Thymus (tissue), 11 donors: ENCODE results near the gene SORBS1. TPM values are rescaled to one million over a fixed set of nuclear protein-coding genes. Genes with fewer than 3 reads are reported as not detected.

Source experiments
- DNase-seq, 9 donors: peaks; one replicate each; pipeline ENCODE4 v3.0.0-alpha.2; 2013; ENCODE audit warnings: low spot score in 9 of 9, low read depth in 6 of 9, missing footprints in 1 of 9
- H3K27ac ChIP-seq, 2 donors: one replicate each; pipeline ENCODE4 v1.5.1; 2013; ENCODE audit warnings: control low read depth in 1 of 2, low read depth in 1 of 2, low read length in 1 of 2, mild to moderate bottlenecking in 1 of 2, moderate library complexity in 1 of 2
- H3K27me3 ChIP-seq, 2 donors: one replicate each; pipeline ENCODE4 v1.5.1; 2013; ENCODE audit warnings: low read length in 1 of 2; ENCODE audit not compliant: control insufficient read depth in 2 of 2, insufficient read depth in 1 of 2
- H3K36me3 ChIP-seq, 2 donors: one replicate each; pipeline ENCODE4 v1.5.1; 2013; ENCODE audit warnings: low read length in 1 of 2, mild to moderate bottlenecking in 1 of 2, moderate library complexity in 1 of 2; ENCODE audit not compliant: control insufficient read depth in 2 of 2, insufficient read depth in 2 of 2
- H3K4me1 ChIP-seq, 2 donors: one replicate each; pipeline ENCODE4 v1.5.1; 2013; ENCODE audit warnings: low read length in 2 of 2; ENCODE audit not compliant: control insufficient read depth in 2 of 2, insufficient read depth in 2 of 2
- H3K4me3 ChIP-seq, 2 donors: one replicate each; pipeline ENCODE4 v1.5.1; 2013; ENCODE audit warnings: low read length in 2 of 2, control low read depth in 1 of 2, mild to moderate bottlenecking in 1 of 2
- H3K9me3 ChIP-seq, 2 donors: one replicate each; pipeline ENCODE4 v1.5.1; 2013; ENCODE audit warnings: low read length in 1 of 2, mild to moderate bottlenecking in 1 of 2; ENCODE audit not compliant: control insufficient read depth in 2 of 2, insufficient read depth in 1 of 2
- WGBS: extraction: QIAGEN DNeasy Blood & Tissue Kit; methylation state at CpG from one replicate; pipeline ENCODE4 v1.1.7; 2013; 5-methylcytosine and 5-hydroxymethylcytosine counted together
- polyA plus RNA-seq: library from polyadenylated mRNA; stranded (reverse); fragments of 200-250 nt; gene quantifications from one replicate; pipeline ENCODE4 v1.2.3, GENCODE V29; 2013
- total RNA-seq: library from RNA; stranded (reverse); fragments of 120-200 nt; gene quantifications from one replicate; pipeline ENCODE4 v1.2.4, GENCODE V29; 2013
- donor health status: healthy.

SORBS1 gene
- total and polyA plus RNA-seq, 2 donors: 1.9 to 25.3 TPM

DNA sequence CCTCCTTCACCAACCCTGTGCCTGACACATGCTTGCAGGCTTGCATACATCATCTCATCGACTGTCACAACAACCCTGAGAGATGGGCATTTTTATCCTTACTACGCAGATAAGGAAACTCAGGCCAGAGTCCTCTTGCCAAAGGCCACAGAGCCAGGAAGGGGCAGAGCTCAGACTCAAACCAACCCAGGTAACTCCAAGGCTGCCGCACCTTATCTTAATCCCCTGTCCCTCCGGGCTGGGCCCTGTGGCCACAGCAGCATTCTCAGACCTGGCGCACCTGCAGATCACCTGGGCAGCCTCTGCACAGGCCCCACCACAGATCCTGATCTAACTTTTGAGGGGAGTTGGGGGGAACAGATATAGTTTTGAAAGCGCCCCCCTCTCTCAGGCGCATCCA, 35.1 kb downstream of the SORBS1 start:
- H3K4me3 ChIP-seq: no peak overlapping the region
- no peaks in the 10 kb centered on the region for H3K4me1 ChIP-seq
- H3K27me3 ChIP-seq: no peaks in the 10 kb centered on the region
- H3K9me3 ChIP-seq: no peaks in the 10 kb centered on the region
- no peak for DNase-seq
- 96% methylated on average over 7 of the region's 7 CpGs for WGBS
- H3K36me3 ChIP-seq: no peaks in the 10 kb centered on the region
- no peak overlapping the region for H3K27ac ChIP-seq

DNA sequence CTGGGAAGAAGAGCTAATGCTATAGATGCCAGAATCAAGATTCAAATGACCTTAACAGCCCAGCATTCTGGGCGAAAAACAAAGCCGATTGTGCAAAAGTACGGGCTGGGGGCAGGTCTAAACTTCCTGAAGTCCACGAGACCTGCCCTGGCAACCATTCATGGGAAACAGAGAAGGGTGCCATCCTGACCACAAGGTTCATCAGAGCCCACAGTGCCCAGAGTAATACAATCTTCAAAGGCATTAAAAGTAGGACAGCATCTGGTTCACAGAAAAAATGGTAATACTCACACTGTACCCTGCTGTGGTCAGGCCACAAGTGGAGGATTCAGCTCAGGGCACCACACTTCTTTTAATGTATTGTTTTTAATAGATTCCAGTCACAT, 36.1 kb downstream of the SORBS1 start:
- no peaks in the 10 kb centered on the region for H3K4me1 ChIP-seq
- H3K9me3 ChIP-seq: no peaks in the 10 kb centered on the region
- no peaks in the 10 kb centered on the region for H3K36me3 ChIP-seq
- WGBS: 70% methylated on average over 4 of the region's 4 CpGs
- no peak for DNase-seq
- no peaks in the 10 kb centered on the region for H3K27me3 ChIP-seq
- H3K27ac ChIP-seq: no peak overlapping the region
- H3K4me3 ChIP-seq: no peak overlapping the region

DNA sequence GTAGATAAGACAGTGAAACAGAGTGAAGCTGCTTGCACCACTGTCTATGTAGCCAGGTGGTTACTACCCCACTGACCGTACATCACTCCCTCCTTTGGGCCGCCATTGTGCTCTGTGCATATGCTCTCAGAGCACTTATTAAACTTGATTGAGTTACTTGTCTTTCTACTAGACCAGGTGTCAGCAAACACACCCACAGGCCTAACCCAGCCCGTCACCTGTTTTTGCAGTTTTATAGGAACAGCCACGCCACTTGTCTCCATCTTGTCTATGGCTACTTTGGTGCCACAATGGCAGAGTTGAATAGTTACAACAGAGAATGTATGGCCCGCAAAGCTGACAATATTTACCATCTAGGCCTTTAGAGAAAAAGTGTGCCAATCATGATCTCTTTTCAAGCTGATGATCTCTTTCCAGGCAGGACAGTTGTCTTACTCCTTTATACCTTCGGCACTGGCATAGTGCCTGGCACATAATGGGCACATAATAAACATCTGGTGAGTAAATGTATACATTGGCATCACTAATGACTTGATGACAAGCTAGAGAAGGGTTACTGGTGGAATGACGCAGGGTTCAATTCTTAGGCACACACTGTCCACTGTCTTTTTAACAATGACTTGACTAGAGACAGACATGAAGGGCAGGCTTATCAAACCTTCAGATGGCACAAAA, 36.7 kb downstream of the SORBS1 start:
- Histone ChIP-seq H3K27ac (no peak overlapping the region), H3K27me3 (no peaks in the 10 kb centered on the region), H3K4me3 (no peak overlapping the region), H3K36me3 (no peaks in the 10 kb centered on the region), H3K9me3 (no peaks in the 10 kb centered on the region), H3K4me1 (no peaks in the 10 kb centered on the region)
- no peak for DNase-seq
- WGBS: 97% methylated on average over 7 of the region's 7 CpGs

DNA sequence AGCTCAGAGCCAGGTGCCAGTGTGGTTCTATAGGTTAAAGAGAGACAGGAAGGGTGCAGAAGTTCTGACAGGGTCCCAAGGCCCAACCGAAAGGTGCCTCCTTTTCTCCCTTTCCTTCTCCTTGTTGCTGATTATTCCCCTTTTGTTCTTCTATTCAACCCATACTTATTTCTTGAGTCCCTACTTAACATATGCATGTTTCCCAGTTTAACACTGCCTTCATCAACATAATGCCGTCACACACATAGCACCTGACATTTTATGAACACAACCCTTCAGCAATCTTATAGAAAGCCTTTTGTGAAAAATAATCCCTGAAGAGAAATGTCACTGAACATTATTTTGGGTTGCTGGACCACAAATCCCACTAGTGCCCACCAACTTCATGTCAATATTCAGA, 39.1 kb downstream of the SORBS1 start:
- Histone ChIP-seq H3K9me3 (no peaks in the 10 kb centered on the region), H3K4me3 (no peak overlapping the region), H3K27ac (no peak overlapping the region), H3K27me3 (no peaks in the 10 kb centered on the region), H3K36me3 (no peaks in the 10 kb centered on the region), H3K4me1 (no peaks in the 10 kb centered on the region)
- 98% methylated on average over 2 of the region's 2 CpGs for WGBS
- no peak for DNase-seq

DNA sequence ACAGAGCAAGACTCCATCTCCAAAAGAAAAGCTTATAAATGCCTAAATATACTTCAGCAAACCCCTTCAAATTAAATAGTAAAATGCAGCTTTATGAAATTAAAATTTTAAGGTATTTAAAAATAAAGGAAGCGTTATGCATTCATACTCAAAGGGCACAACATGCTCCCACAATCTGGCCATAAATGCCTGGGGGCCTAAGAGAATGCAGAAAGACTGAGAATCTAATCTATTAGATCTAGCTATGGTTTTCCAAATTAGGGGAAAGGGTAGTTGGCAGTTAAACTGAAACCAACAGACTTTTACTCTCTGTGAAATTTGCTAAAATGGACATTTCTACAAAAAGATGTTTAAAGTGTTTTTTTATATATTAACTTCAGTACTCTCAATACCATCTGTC, 40.6 kb downstream of the SORBS1 start:
- Histone ChIP-seq H3K4me3 (no peak overlapping the region), H3K27me3 (no peaks in the 10 kb centered on the region), H3K9me3 (no peaks in the 10 kb centered on the region), H3K36me3 (no peaks in the 10 kb centered on the region), H3K4me1 (no peaks in the 10 kb centered on the region), H3K27ac (no peak overlapping the region)
- DNase-seq: no peak
- WGBS: 98% methylated on average over 1 of the region's 1 CpG

DNA sequence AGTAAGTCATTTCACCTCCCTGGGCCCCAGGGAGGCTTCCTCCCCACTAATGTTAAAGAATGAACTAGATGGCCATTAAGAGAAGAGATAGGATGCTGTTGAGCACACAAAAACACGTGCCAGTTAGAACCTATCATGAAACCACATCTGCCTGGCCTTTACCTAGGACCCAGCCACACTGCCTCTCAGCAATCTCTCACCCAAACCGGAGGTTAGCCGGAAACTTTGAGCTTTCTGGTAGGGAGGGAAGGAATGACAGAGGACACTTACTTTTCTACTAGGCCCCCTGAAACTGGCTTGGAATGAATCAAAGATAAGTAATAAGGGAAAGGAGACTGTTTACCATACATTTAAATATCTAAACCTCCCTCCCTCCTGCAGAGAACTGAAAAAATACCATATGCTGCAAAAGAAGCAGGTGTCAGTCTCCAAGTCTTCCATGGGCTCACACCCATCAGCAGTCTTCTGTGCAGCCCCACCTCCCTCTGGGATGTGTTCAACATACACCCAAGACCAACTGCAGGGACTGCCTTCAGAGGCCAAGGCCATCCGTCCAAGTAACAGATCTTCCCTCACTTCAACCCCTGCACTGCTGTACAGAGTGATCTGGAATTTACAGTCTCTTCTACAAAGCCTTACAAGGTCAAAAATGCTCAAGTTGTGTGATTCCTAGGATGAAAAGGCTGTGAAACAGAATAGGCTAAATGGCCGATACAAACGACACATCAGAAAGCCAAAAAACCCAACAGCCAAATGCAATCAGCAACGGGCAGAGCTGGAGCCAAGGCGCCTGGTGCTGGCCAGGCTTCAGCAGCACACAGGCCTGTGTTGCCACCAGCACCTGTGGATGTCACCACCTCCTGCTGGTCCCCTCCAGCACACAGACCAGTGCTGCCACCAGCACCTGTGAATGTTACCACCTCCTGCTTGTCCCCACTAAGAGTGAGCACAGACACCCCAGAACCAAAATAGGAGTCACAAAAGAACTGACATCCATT, 42.4 kb downstream of the SORBS1 start:
- 90% methylated on average over 8 of the region's 8 CpGs for WGBS
- Histone ChIP-seq H3K4me1 (no peaks in the 10 kb centered on the region), H3K9me3 (no peaks in the 10 kb centered on the region), H3K4me3 (no peak overlapping the region), H3K27me3 (no peaks in the 10 kb centered on the region), H3K27ac (no peak overlapping the region), H3K36me3 (no peaks in the 10 kb centered on the region)
- DNase-seq: no peak

DNA sequence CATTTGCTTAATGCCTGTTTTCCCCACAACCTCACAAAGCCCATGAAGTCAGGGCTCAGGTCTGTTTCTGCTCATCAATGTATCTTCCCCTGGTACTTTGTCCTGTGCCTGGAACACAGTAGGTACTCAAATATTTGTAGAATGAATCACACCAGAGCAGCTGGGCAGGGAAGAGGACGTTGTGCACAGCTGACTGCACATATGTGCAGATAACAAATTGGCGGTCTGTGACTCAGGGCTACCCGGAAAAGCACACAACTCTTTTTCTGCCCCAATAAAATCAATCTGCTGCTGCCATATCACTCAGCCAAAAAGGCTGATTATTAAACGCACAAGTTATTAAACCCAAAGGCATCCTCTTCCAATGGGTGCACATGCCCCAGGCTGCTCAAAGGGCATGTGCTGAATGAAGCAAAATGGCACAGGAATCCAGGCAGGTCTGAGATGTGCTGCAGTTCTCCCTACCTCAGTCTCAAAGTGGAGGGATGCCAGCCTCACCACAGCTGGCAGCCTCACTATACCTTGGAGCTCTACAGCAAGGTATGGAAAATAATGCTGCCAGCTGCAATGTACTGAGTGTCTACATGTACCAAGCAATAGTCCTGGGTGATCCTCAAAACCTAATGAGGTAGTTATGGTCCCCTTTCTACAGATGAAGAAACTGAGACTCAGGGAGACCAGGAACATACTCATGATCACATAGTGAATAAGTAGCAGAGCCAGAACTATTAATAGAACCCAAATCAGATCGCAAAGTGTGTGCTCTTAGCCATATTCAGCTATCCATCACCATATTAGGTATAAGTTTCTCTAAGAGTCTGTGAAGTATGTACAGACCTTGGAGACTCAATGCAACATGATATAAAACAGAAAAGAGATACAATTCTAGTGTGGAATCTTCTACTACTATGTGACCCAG, 43.4 kb downstream of the SORBS1 start:
- H3K27ac ChIP-seq: no peak overlapping the region

DNA sequence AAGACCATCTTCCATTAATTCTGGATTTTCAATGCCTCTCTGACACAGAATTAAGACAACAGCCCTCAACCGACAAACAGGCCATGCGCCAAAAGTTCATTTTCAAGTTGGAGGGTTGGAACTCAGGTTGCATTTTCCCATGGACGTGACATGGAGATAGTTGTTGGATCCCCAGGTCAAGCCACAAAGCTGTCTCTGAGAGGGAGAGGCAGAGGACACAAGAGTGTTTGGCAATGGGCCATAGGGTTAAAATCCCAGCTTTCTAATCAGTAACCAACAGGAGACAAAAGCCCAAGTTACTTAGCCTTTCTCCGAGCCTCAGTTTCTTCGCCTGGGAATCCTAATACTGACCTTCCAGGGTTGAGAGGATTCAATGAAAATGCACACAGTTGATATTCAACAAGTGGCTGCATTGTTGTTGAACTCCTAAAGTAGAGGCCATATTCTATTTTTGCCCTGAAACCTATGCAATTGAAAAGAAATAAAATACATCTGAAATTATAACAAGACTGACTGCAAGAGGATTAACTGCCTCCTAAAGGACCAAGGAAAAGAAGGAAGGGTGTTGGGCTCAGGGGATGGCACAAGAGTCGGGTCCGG, 44.3 kb downstream of the SORBS1 start:
- H3K4me1 ChIP-seq: no peaks in the 10 kb centered on the region
- no peaks in the 10 kb centered on the region for H3K27me3 ChIP-seq
- no peaks in the 10 kb centered on the region for H3K9me3 ChIP-seq
- no peak overlapping the region for H3K27ac ChIP-seq
- 95% methylated on average over 7 of the region's 7 CpGs for WGBS
- DNase-seq: no peak
- no peaks in the 10 kb centered on the region for H3K36me3 ChIP-seq
- no peak overlapping the region for H3K4me3 ChIP-seq

More for the DNA sequence above, 43.4 kb downstream of the SORBS1 start:
- Histone ChIP-seq H3K27me3 (no peaks in the 10 kb centered on the region), H3K4me1 (no peaks in the 10 kb centered on the region), H3K36me3 (no peaks in the 10 kb centered on the region), H3K9me3 (no peaks in the 10 kb centered on the region), H3K4me3 (no peak overlapping the region)
- WGBS: 95% methylated on average over 5 of the region's 5 CpGs
- no peak for DNase-seq
